Measurements from ENCODE around the gene FBXO42.
"Not testable (repeated sequence)": the region's sequence is repeated elsewhere in the genome, so short reads cannot be mapped to it uniquely, and the experiment has no call there.

The FBXO42 gene

GRCh38 chr1:16215882-16216753, 136.2 kb downstream of the FBXO42 start:
- peak; percentile 76 for DNase-seq

- not testable (repeated sequence) for DNase-seq
These were observed 137.0 kb downstream of the FBXO42 start for GRCh38 chr1:16215240-16215639.

GRCh38 chr1:16213544-16213943, 138.7 kb downstream of the FBXO42 start:
- DNase-seq: not testable (repeated sequence)

GRCh38 chr1:16213013-16213412, 139.3 kb downstream of the FBXO42 start:
- DNase-seq: no peak

- no peak for DNase-seq
These were observed 139.9 kb downstream of the FBXO42 start, which contains the start of gene ARHGEF19 for GRCh38 chr1:16212251-16212961. Gene ARHGEF19 (minus strand): TSS chr1:16212652. CDS start chr1:16209054, 3,598 bp downstream.

- DNase-seq: no peak
These were observed 140.5 kb downstream of the FBXO42 start for GRCh38 chr1:16211824-16212223.

GRCh38 chr1:16210581-16210980, 141.7 kb downstream of the FBXO42 start:
- DNase-seq: no peak

GRCh38 chr1:16209847-16210407, 142.4 kb downstream of the FBXO42 start:
- DNase-seq: no peak

- no peak for DNase-seq
These were observed 143.0 kb downstream of the FBXO42 start for GRCh38 chr1:16209132-16209846.

- DNase-seq: no peak
These were observed 143.9 kb downstream of the FBXO42 start for GRCh38 chr1:16208270-16208987.

GRCh38 chr1:16207318-16208269, 144.7 kb downstream of the FBXO42 start:
- no peak for DNase-seq

GRCh38 chr1:16206547-16207317, 145.5 kb downstream of the FBXO42 start:
- peak; percentile 96 for DNase-seq

GRCh38 chr1:16205891-16206546, 146.3 kb downstream of the FBXO42 start:
- no peak for DNase-seq

- DNase-seq: no peak
These were observed 147.0 kb downstream of the FBXO42 start for GRCh38 chr1:16205334-16205671.

- peak; percentile 30 for DNase-seq
These were observed 147.5 kb downstream of the FBXO42 start for GRCh38 chr1:16204634-16205333.

- no peak for DNase-seq
These were observed 148.1 kb downstream of the FBXO42 start for GRCh38 chr1:16204216-16204615.

GRCh38 chr1:16203550-16203949, 148.7 kb downstream of the FBXO42 start:
- DNase-seq: no peak

GRCh38 chr1:16202281-16203210, 149.7 kb downstream of the FBXO42 start:
- DNase-seq: no peak
